HG02970 (cell line): Measurements from ENCODE around the gene TEX13B.

Experiments
- ATAC-seq: cut with Tn5 transposase; IDR thresholded peaks from one replicate; pipeline ENCODE4 v1.9.1; 2021; ENCODE audit warnings: mild to moderate bottlenecking, moderate library complexity, moderate number of reproducible peaks; ENCODE audit not compliant: unreplicated experiment, low FRiP score

Gene TEX13B

DNA sequence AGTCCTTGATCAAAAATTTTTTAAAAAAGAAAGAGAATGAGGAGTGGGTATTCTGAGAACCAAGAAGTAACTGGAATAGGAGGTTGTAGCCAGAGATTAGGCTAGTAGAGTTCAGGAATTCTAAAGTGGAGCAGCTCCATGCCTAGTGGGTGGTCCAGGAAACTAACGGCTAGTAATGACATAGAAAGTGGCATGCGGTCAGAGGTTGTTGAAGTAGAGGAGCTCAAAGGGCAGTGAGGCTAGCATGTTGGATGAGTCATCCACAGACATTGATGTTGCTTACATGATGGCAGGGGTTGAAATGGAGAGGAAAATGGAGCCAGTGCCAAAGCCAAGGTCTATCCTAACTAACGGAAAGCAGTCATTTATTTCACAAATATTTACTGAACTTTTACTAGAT is 42.1 kb downstream of the TEX13B start:
- no peak for ATAC-seq

DNA sequence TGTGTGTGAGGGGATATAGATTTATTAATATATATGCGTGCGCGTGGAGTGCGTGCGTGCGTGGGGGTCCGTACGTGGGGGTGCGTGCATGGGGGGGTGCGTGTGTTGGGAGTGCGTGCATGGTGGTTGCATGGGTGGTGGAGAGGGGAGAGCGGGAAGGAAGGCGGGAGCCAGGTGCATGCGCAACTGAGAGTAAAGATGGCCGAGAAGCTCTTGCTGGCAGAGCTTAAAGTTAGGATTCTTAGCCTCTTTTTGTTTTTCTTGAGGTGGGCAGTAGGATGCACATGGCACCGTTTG is 45.8 kb downstream of the TEX13B start:
- no peak for ATAC-seq

- no peak for ATAC-seq
Measured at GRCh38 chrX:107935664-107936433, 46.3 kb downstream of the TEX13B start.

- no peak for ATAC-seq
Measured at GRCh38 chrX:107935200-107935599, 47.0 kb downstream of the TEX13B start.

GRCh38 chrX:107934262-107934661 is 47.9 kb downstream of the TEX13B start:
- no peak for ATAC-seq
